Measurements from ENCODE around the gene TCL1B. TPM values are rescaled to one million over a fixed set of nuclear protein-coding genes. Genes with fewer than 3 reads are reported as not detected.

The TCL1B gene
- total RNA-seq, 4 donors from 2014 or later: not detected

- no peaks in the 10 kb centered on the region for H3K36me3 ChIP-seq
- no peak for TF ChIP-seq POLR2A (IDR thresholded peaks at IDR 0.05)
- TF ChIP-seq CTCF (IDR thresholded peaks at IDR 0.05): no peak
- TF ChIP-seq EP300 (IDR thresholded peaks at IDR 0.05): no peak
- H3K4me3 ChIP-seq: no peak overlapping the region
- WGBS, 2 donors: 38 to 51% methylated on average over 4 of the region's 4 CpGs
- no peaks in the 10 kb centered on the region for H3K27me3 ChIP-seq
- no peaks in the 10 kb centered on the region for H3K4me1 ChIP-seq
- no peak overlapping the region for H3K27ac ChIP-seq
- no peak for DNase-seq (ENCODE audit: low spot score in 2 of 2)
- peaks cover 0 to 19% (median 0%) of the 10 kb centered on the region in 4 donors for H3K9me3 ChIP-seq
These were observed 8.9 kb upstream of the TCL1B start for GRCh38 chr14:95677179-95677835.

- Histone ChIP-seq H3K27me3 (no peaks in the 10 kb centered on the region), H3K36me3 (no peaks in the 10 kb centered on the region), H3K9me3 (peaks cover 0 to 19% (median 0%) of the 10 kb centered on the region in 4 donors), H3K4me3 (no peak overlapping the region), H3K4me1 (no peaks in the 10 kb centered on the region), H3K27ac (no peak overlapping the region)
- TF ChIP-seq CTCF (IDR thresholded peaks at IDR 0.05) (no peak), EP300 (IDR thresholded peaks at IDR 0.05) (no peak), POLR2A (IDR thresholded peaks at IDR 0.05) (no peak)
- no peak for DNase-seq (ENCODE audit: low spot score in 2 of 2)
- WGBS, 2 donors: 65 to 72% methylated on average over 4 of the region's 4 CpGs
These were observed 6.9 kb upstream of the TCL1B start for GRCh38 chr14:95679148-95679815.

- 32 to 34% methylated on average over 8 of the region's 8 CpGs for WGBS, 2 donors
- DNase-seq (ENCODE audit: low spot score in 2 of 2): no peak
- Histone ChIP-seq H3K4me1 (no peaks in the 10 kb centered on the region), H3K36me3 (no peaks in the 10 kb centered on the region), H3K27me3 (no peaks in the 10 kb centered on the region), H3K9me3 (peaks cover 0 to 19% (median 0%) of the 10 kb centered on the region in 4 donors), H3K27ac (no peak overlapping the region), H3K4me3 (no peak overlapping the region)
- TF ChIP-seq EP300 (IDR thresholded peaks at IDR 0.05) (no peak), CTCF (IDR thresholded peaks at IDR 0.05) (no peak), POLR2A (IDR thresholded peaks at IDR 0.05) (no peak)
These were observed 6.1 kb upstream of the TCL1B start for GRCh38 chr14:95679998-95680735.

- DNase-seq (ENCODE audit: low spot score in 2 of 2): no peak
- H3K36me3 ChIP-seq: no peaks in the 10 kb centered on the region
- H3K4me1 ChIP-seq: no peaks in the 10 kb centered on the region
- TF ChIP-seq CTCF (IDR thresholded peaks at IDR 0.05) (no peak), POLR2A (IDR thresholded peaks at IDR 0.05) (no peak), EP300 (IDR thresholded peaks at IDR 0.05) (no peak)
- peaks cover 0 to 14% (median 0%) of the 10 kb centered on the region in 4 donors for H3K9me3 ChIP-seq
- H3K27ac ChIP-seq: no peak overlapping the region
- no peaks in the 10 kb centered on the region for H3K27me3 ChIP-seq
- 83 to 86% methylated on average over 2 of the region's 2 CpGs for WGBS, 2 donors
- H3K4me3 ChIP-seq: no peak overlapping the region
These were observed 5.1 kb upstream of the TCL1B start for GRCh38 chr14:95681153-95681552.

- H3K9me3 ChIP-seq: no peaks in the 10 kb centered on the region
- DNase-seq (ENCODE audit: low spot score in 2 of 2): no peak
- no peaks in the 10 kb centered on the region for H3K4me1 ChIP-seq
- TF ChIP-seq CTCF (IDR thresholded peaks at IDR 0.05): no peak
- no peak for TF ChIP-seq POLR2A (IDR thresholded peaks at IDR 0.05)
- TF ChIP-seq EP300 (IDR thresholded peaks at IDR 0.05): no peak
- no peaks in the 10 kb centered on the region for H3K27me3 ChIP-seq
- H3K36me3 ChIP-seq: no peaks in the 10 kb centered on the region
- WGBS, 2 donors: 48 to 50% methylated on average over 4 of the region's 4 CpGs
- no peak overlapping the region for H3K4me3 ChIP-seq
- no peak overlapping the region for H3K27ac ChIP-seq
These were observed 2.4 kb upstream of the TCL1B start for GRCh38 chr14:95683793-95684192.
